Endothelial cell of umbilical vein (primary cell): ENCODE data around the gene RNF25. TPM values are rescaled to one million over a fixed set of nuclear protein-coding genes. Genes with fewer than 3 reads are reported as not detected.

Experiments used
- BruUV-seq: library from RNA; stranded (reverse); fragments of 400-500 nt; replicated peaks from 2 replicates; lab custom pipeline; 2021; lab: Mats Ljungman, UMichigan
- CTCF ChIA-PET: fragments of 300-600, 350-600 bp; sonication (Branson Sonifier 250); formaldehyde crosslinking; loops from one replicate; lab custom pipeline; 2021; ENCODE audit warnings: antibody characterized with exemption, inconsistent platforms; lab: Charles Lee
- POLR2A ChIA-PET: fragments of 300-600, 350-600 bp; sonication (Branson Sonifier 250); formaldehyde crosslinking; loops from one replicate; lab custom pipeline; 2021; ENCODE audit warnings: antibody characterized with exemption, inconsistent platforms; lab: Charles Lee
- DNase-seq: peaks from one replicate; pipeline ENCODE4 v3.0.0-alpha.2; 2011; ENCODE audit warnings: low read depth, low spot score
- FAIRE-seq: peaks from 2 replicates; lab custom pipeline; 2011; peaks lifted over from hg19 to GRCh38; lab: Jason Lieb, UNC
- H2AFZ ChIP-seq: 2 replicates; pipeline ENCODE4 v1.6.0; 2012; ENCODE audit warnings: low read depth, low read length, control low read depth, inconsistent platforms
- H3K27ac ChIP-seq: 2 replicates; pipeline ENCODE4 v1.5.1; 2011; ENCODE audit warnings: low read depth, mild to moderate bottlenecking, control low read depth, low read length, moderate library complexity; ENCODE audit not compliant: insufficient read depth
- H3K27me3 ChIP-seq, 2 experiments: 2 replicates each; pipeline versions ENCODE4 v1.6.0 to v1.6.1; 2011; ENCODE audit warnings: low read length in 2 of 2, mixed read lengths in 1 of 2; ENCODE audit not compliant: control insufficient read depth in 2 of 2, insufficient read depth in 2 of 2
- H3K36me3 ChIP-seq, 2 experiments: 2 replicates in 1 of 2; 3 replicates in 1 of 2; pipeline ENCODE4 v1.5.1; 2011; ENCODE audit warnings: low read length in 2 of 2, mild to moderate bottlenecking in 1 of 2, moderate library complexity in 1 of 2; ENCODE audit not compliant: control insufficient read depth in 2 of 2, insufficient read depth in 2 of 2; ENCODE audit errors: extremely low read depth in 1 of 2
- H3K4me1 ChIP-seq: 3 replicates; pipeline ENCODE4 v1.5.1; 2011; ENCODE audit warnings: mild to moderate bottlenecking, low read length; ENCODE audit not compliant: control insufficient read depth, insufficient read depth; ENCODE audit errors: extremely low read depth
- H3K4me2 ChIP-seq: 2 replicates; pipeline ENCODE4 v1.6.1; 2011; ENCODE audit warnings: low read length, control low read depth, mixed read lengths; ENCODE audit not compliant: insufficient read depth
- H3K4me3 ChIP-seq, 3 experiments: fragments of 200-600 bp in 1 of 3; sonication (generic), shearing (Covaris generic) in 1 of 3; replicated peaks in 1 of 3; 2 replicates each; pipeline ENCODE4 v1.5.1; 2011 to 2016; ENCODE audit warnings: control low read depth in 3 of 3, low read length in 3 of 3, mild to moderate bottlenecking in 2 of 3, inconsistent platforms in 1 of 3, low read depth in 1 of 3, moderate library complexity in 1 of 3; ENCODE audit not compliant: insufficient read depth in 1 of 3
- H3K79me2 ChIP-seq: 2 replicates; pipeline ENCODE4 v1.6.0; 2012; ENCODE audit warnings: low read length, inconsistent platforms; ENCODE audit not compliant: control insufficient read depth, insufficient read depth
- H3K9ac ChIP-seq: replicated peaks from 2 replicates; pipeline ENCODE3; 2011; ENCODE audit warnings: low read length, control low read depth; ENCODE audit not compliant: insufficient read depth; ENCODE audit errors: extremely low read depth
- H3K9me1 ChIP-seq: replicated peaks from 3 replicates; pipeline ENCODE4 v1.6.0; 2011; ENCODE audit warnings: mild to moderate bottlenecking, low read length; ENCODE audit not compliant: control insufficient read depth, insufficient read depth; ENCODE audit errors: extremely low read depth
- H3K9me3 ChIP-seq: replicated peaks from 2 replicates; pipeline ENCODE4 v1.5.1; 2012; ENCODE audit warnings: low read length, inconsistent platforms; ENCODE audit not compliant: control insufficient read depth, insufficient read depth
- H4K20me1 ChIP-seq: replicated peaks from 2 replicates; pipeline ENCODE3; 2011; ENCODE audit warnings: mild to moderate bottlenecking, low read length; ENCODE audit not compliant: control insufficient read depth, insufficient read depth; ENCODE audit errors: extremely low read depth
- EZH2 ChIP-seq: IDR thresholded peaks from 2 replicates; pipeline ENCODE4 v1.6.1; 2012; ENCODE audit warnings: borderline replicate concordance, low read depth, mild to moderate bottlenecking, moderate library complexity, low read length, inconsistent platforms; ENCODE audit not compliant: severe bottlenecking
- FOS ChIP-seq: IDR thresholded peaks from 2 replicates; pipeline ENCODE4 v1.6.1; 2011; ENCODE audit warnings: mild to moderate bottlenecking, low read length, moderate library complexity, borderline replicate concordance; ENCODE audit not compliant: insufficient read depth
- GATA2 ChIP-seq: IDR thresholded peaks from 2 replicates; pipeline ENCODE4 v1.7.0; 2011; ENCODE audit warnings: low read depth, mild to moderate bottlenecking, moderate library complexity, mixed read lengths, low read length; ENCODE audit not compliant: insufficient read length, insufficient read depth
- JUN ChIP-seq: IDR thresholded peaks from 2 replicates; pipeline ENCODE4 v1.6.1; 2011; ENCODE audit warnings: borderline replicate concordance, low read depth; ENCODE audit not compliant: insufficient read length, insufficient read depth
- MYC ChIP-seq: IDR thresholded peaks from one replicate; pipeline ENCODE4 v1.6.1; 2011; ENCODE audit warnings: mild to moderate bottlenecking, low read depth, low read length
- POLR2AphosphoS5 ChIP-seq: IDR thresholded peaks from 2 replicates; pipeline ENCODE4 v1.6.1; 2012; ENCODE audit warnings: low read depth, mild to moderate bottlenecking, control low read depth, low read length, moderate library complexity; ENCODE audit not compliant: insufficient read depth
- dilution Hi-C: fragments of 300-500 bp; cut with MboI; formaldehyde crosslinking; loops from one replicate; pipeline ENCODE4 v1.15.0; 2019; ENCODE audit warnings: low sequenced_read_pairs; ENCODE audit not compliant: extremely low pct_ligation_motif_present
- intact Hi-C: fragments of 100-400 bp; cut with micrococcal nuclease; formaldehyde crosslinking; loops from one replicate; pipeline ENCODE4 v1.10.0; 2022
- polyA plus RNA-seq, 4 experiments: library from polyadenylated mRNA; depleted of rRNA in 3 of 4; stranded (reverse) in 3 of 4; unstranded in 1 of 4; fragments of >200 nt; gene quantifications; 2 replicates each; pipeline versions ENCODE4 v1.2.1 to v1.2.3, GENCODE V29; 2011 to 2012; ENCODE audit warnings: missing spikeins in 1 of 4
- total RNA-seq: library from RNA; stranded (reverse); gene quantifications from 2 replicates; pipeline ENCODE4 v1.2.3, GENCODE V29; 2021
- TF ChIP-seq, protein P1 (sequence below), 2 donors: IDR thresholded peaks; 1 replicate in 1 of 2; 2 replicates in 1 of 2; pipeline ENCODE4 v1.5.1; 2011; ENCODE audit warnings: low read length in 2 of 2, mild to moderate bottlenecking in 2 of 2, moderate library complexity in 2 of 2, control low read depth in 1 of 2, inconsistent platforms in 1 of 2, low read depth in 1 of 2; ENCODE audit not compliant: insufficient read depth in 1 of 2; ENCODE audit errors: extremely low read depth in 1 of 2
- TF ChIP-seq, protein P2 (sequence below): IDR thresholded peaks from 2 replicates; pipeline ENCODE4 v1.6.1; 2011; ENCODE audit not compliant: insufficient read depth, insufficient read length

Gene RNF25
- total and polyA plus RNA-seq, 2 donors (not counting 3 experiments of a cell fraction or from before 2014, with no cell fraction given) = 38.2 to 61.1 TPM

DNA sequence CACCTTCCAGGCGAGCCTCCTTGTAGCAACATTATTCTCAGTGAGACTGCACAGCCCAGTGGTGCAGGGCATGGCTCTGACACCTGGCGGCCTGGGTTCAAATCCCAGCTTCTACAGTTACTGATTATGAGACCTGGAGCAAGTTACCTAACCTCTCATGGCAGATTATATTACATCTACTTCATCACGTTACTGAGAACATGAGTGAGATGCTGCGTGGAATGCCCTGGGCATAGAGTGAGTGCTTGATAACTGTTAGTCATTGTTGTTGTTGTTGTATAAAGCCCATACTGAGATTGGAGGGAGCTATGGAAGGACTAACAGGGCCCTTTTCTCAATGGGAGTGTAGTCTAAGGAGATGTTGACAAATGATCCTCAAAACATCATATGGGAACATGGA lies 45.4 kb downstream of the RNF25 start:
- Histone ChIP-seq H2AFZ (no peak overlapping the region), H3K9me3 (no peaks in the 10 kb centered on the region), H3K9ac (no peak overlapping the region), H3K4me1 (peaks cover 22% of the 10 kb centered on the region), H3K27me3 (no peaks in the 10 kb centered on the region), H3K4me2 (no peak overlapping the region), H3K79me2 (no peaks in the 10 kb centered on the region), H3K36me3 (no peaks in the 10 kb centered on the region), H3K4me3 (no peak overlapping the region), H4K20me1 (no peaks in the 10 kb centered on the region), H3K9me1 (no peaks in the 10 kb centered on the region), H3K27ac (no peak overlapping the region)
- FAIRE-seq (no peak), DNase-seq (no peak)
- TF ChIP-seq, protein P1, sequence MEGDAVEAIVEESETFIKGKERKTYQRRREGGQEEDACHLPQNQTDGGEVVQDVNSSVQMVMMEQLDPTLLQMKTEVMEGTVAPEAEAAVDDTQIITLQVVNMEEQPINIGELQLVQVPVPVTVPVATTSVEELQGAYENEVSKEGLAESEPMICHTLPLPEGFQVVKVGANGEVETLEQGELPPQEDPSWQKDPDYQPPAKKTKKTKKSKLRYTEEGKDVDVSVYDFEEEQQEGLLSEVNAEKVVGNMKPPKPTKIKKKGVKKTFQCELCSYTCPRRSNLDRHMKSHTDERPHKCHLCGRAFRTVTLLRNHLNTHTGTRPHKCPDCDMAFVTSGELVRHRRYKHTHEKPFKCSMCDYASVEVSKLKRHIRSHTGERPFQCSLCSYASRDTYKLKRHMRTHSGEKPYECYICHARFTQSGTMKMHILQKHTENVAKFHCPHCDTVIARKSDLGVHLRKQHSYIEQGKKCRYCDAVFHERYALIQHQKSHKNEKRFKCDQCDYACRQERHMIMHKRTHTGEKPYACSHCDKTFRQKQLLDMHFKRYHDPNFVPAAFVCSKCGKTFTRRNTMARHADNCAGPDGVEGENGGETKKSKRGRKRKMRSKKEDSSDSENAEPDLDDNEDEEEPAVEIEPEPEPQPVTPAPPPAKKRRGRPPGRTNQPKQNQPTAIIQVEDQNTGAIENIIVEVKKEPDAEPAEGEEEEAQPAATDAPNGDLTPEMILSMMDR (IDR thresholded peaks at IDR 0.05; ENCODE audit: extremely low read depth in 1 of 2, insufficient read depth in 1 of 2, low read depth in 1 of 2, low read length in 2 of 2) = no peak
- CTCF ChIA-PET = interaction anchor here (1.2 kb wide), 1 partner anchor 19 kb away, joined by 5 read pairs; the partner anchor contains the start of gene PLCD4
- intact Hi-C loops = no loop called here
- no TSS peak for BruUV-seq
- dilution Hi-C loops = no loop called here
- POLR2A ChIA-PET = interaction anchor here (0.7 to 1.0 kb wide), 2 partner anchors 19 to 28 kb away, joined by 3 to 4 read pairs; partner anchors contain the start of gene PLCD4

DNA sequence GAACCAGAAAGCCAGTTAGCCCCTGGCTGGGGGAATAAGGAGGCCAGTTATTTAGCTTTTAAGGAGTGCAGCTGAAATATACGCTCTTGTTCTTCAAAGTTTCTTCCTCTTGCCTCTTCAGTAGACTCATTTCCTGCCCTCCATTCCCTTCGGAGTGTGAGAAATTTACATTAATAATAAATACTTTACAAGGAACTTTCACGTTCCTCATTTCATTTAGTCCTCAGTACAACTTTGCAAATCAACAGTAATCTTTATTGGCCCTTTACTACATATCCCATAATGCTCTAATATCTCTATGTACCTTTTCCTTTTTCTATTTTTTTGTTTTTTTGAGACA lies 48.5 kb downstream of the RNF25 start:
- BruUV-seq = no TSS peak
- peak overlapping the region; percentile 12 for H3K4me2 ChIP-seq
- H3K9me3 ChIP-seq = no peaks in the 10 kb centered on the region
- peaks cover 15% of the 10 kb centered on the region for H3K4me1 ChIP-seq
- dilution Hi-C loops (no loop called here), intact Hi-C loops (loop anchor here (1.0 kb wide), 1 partner anchor 8 kb away; no protein-coding TSS in a partner anchor)
- ChIA-PET POLR2A (interaction anchor here (0.7 kb wide), 1 partner anchor 8 kb away, joined by 3 read pairs; no protein-coding TSS in a partner anchor), CTCF (interaction anchor here (1.0 to 1.7 kb wide), 2 partner anchors 9 to 16 kb away, joined by 4 to 6 read pairs; partner anchors contain the start of gene PLCD4)
- no peaks in the 10 kb centered on the region for H4K20me1 ChIP-seq
- H2AFZ ChIP-seq = peak overlapping the region; percentile 18
- H3K9ac ChIP-seq = no peak overlapping the region
- no peaks in the 10 kb centered on the region for H3K9me1 ChIP-seq
- H3K79me2 ChIP-seq = no peaks in the 10 kb centered on the region
- no peak for DNase-seq
- no peaks in the 10 kb centered on the region for H3K36me3 ChIP-seq
- peak; percentile 18 for FAIRE-seq
- H3K27ac ChIP-seq = no peak overlapping the region
- H3K27me3 ChIP-seq = no peaks in the 10 kb centered on the region
- TF ChIP-seq EZH2 (no peak), FOS (no peak), MYC (no peak), POLR2AphosphoS5 (no peak), GATA2 (no peak), JUN (no peak)
- TF ChIP-seq, protein P2, sequence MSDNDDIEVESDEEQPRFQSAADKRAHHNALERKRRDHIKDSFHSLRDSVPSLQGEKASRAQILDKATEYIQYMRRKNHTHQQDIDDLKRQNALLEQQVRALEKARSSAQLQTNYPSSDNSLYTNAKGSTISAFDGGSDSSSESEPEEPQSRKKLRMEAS = no peak
- TF ChIP-seq, protein P1 (IDR thresholded peaks at IDR 0.05; ENCODE audit: extremely low read depth in 1 of 2, insufficient read depth in 1 of 2, low read depth in 1 of 2, low read length in 2 of 2) = no peak
- H3K4me3 ChIP-seq = no peak overlapping the region
